BLaER1 treated with 17β-estradiol and CSF1 and Interleukin-3, amounts not matched to agents 10 nM and 100 nM (cell line): ENCODE results near the gene PLP2.

Experiments
- H3K27ac ChIP-seq, 11 experiments: shearing (Covaris generic); formaldehyde crosslinking; 2 replicates each; pipeline ENCODE4 v1.8.1; 2022
- H3K27me3 ChIP-seq, 11 experiments: shearing (Covaris generic); formaldehyde crosslinking; 2 replicates each; pipeline ENCODE4 v1.8.1; 2022
- H3K36me3 ChIP-seq, 11 experiments: shearing (Covaris generic); formaldehyde crosslinking; 2 replicates each; pipeline ENCODE4 v1.8.1; 2022
- H3K4me1 ChIP-seq, 10 experiments: shearing (Covaris generic); formaldehyde crosslinking; 2 replicates each; pipeline ENCODE4 v1.8.1; 2022
- H3K4me2 ChIP-seq, 11 experiments: shearing (Covaris generic); formaldehyde crosslinking; 2 replicates each; pipeline ENCODE4 v1.8.1; 2022
- H3K4me3 ChIP-seq, 10 experiments: shearing (Covaris generic); formaldehyde crosslinking; 2 replicates each; pipeline ENCODE4 v1.8.1; 2022
- H3K9ac ChIP-seq, 11 experiments: shearing (Covaris generic); formaldehyde crosslinking; 2 replicates each; pipeline ENCODE4 v1.8.1; 2022
- H3K9me3 ChIP-seq, 11 experiments: shearing (Covaris generic); formaldehyde crosslinking; replicated peaks in 1 of 11; 2 replicates each; pipeline ENCODE4 v1.8.1; 2022
- H4K20me1 ChIP-seq, 11 experiments: shearing (Covaris generic); formaldehyde crosslinking; 2 replicates each; pipeline ENCODE4 v1.8.1; 2022
- Cebpa-rat ChIP-seq, 11 experiments: shearing (Covaris generic); IDR thresholded peaks; 2 replicates each; pipeline ENCODE4 v1.8.1; 2022

The PLP2 gene

GRCh38 chrX:49214996-49215526 is 43.4 kb downstream of the PLP2 start:
- no peak overlapping the region for H3K4me2 ChIP-seq
- peaks cover 0 to 8% (median 0%) of the 10 kb centered on the region in 11 experiments; a peak in 3 of 22 replicates for H4K20me1 ChIP-seq
- no peaks in the 10 kb centered on the region for H3K36me3 ChIP-seq
- H3K9ac ChIP-seq: no peak overlapping the region
- TF ChIP-seq Cebpa-rat (IDR thresholded peaks at IDR 0.05): no peak
- H3K27me3 ChIP-seq: peaks cover 4 to 90% (median 58%) of the 10 kb centered on the region in 11 experiments; a peak in 16 of 22 replicates
- no peak overlapping the region for H3K4me3 ChIP-seq
- H3K4me1 ChIP-seq: peaks cover 0 to 4% (median 0%) of the 10 kb centered on the region in 10 experiments; a peak in 1 of 20 replicates
- H3K9me3 ChIP-seq: peaks cover 0 to 5% (median 0%) of the 10 kb centered on the region in 11 experiments; a peak in 3 of 22 replicates
- no peak overlapping the region for H3K27ac ChIP-seq

GRCh38 chrX:49220100-49220499 is 48.4 kb downstream of the PLP2 start:
- no peak for TF ChIP-seq Cebpa-rat (IDR thresholded peaks at IDR 0.05)
- H3K36me3 ChIP-seq: no peaks in the 10 kb centered on the region

GRCh38 chrX:49221868-49222267 is 50.2 kb downstream of the PLP2 start:
- no peaks in the 10 kb centered on the region for H3K9me3 ChIP-seq
- TF ChIP-seq Cebpa-rat (IDR thresholded peaks at IDR 0.05): no peak
- H3K27me3 ChIP-seq: peaks cover 14 to 81% (median 47%) of the 10 kb centered on the region in 11 experiments; a peak in 18 of 22 replicates
- H3K36me3 ChIP-seq: no peaks in the 10 kb centered on the region
- no peak overlapping the region for H3K9ac ChIP-seq
- peaks cover 0 to 12% (median 0%) of the 10 kb centered on the region in 11 experiments; a peak in 1 of 22 replicates for H4K20me1 ChIP-seq
- no peak overlapping the region for H3K4me3 ChIP-seq
- H3K4me1 ChIP-seq: peaks cover 0 to 4% (median 0%) of the 10 kb centered on the region in 10 experiments; a peak in 1 of 20 replicates
- H3K4me2 ChIP-seq: no peak overlapping the region
- no peak overlapping the region for H3K27ac ChIP-seq

More at GRCh38 chrX:49220100-49220499, 48.4 kb downstream of the PLP2 start:
- peaks cover 14 to 83% (median 41%) of the 10 kb centered on the region in 11 experiments; a peak in 18 of 22 replicates for H3K27me3 ChIP-seq
- no peak overlapping the region for H3K27ac ChIP-seq
- no peak overlapping the region for H3K4me2 ChIP-seq
- peaks cover 0 to 12% (median 0%) of the 10 kb centered on the region in 11 experiments; a peak in 1 of 22 replicates for H4K20me1 ChIP-seq
- no peak overlapping the region for H3K4me3 ChIP-seq
- H3K9ac ChIP-seq: no peak overlapping the region
- H3K4me1 ChIP-seq: peaks cover 0 to 4% (median 0%) of the 10 kb centered on the region in 10 experiments; a peak in 1 of 20 replicates
- H3K9me3 ChIP-seq: no peaks in the 10 kb centered on the region
